BLaER1 treated with 17β-estradiol and CSF1 and Interleukin-3, amounts not matched to agents 10 nM and 100 nM (cell line): ENCODE data around the gene SRPRB.

ENCODE experiments used
- H3K27ac ChIP-seq, 11 experiments: shearing (Covaris generic); formaldehyde crosslinking; 2 replicates each; pipeline ENCODE4 v1.8.1; 2022
- H3K27me3 ChIP-seq, 11 experiments: shearing (Covaris generic); formaldehyde crosslinking; 2 replicates each; pipeline ENCODE4 v1.8.1; 2022
- H3K36me3 ChIP-seq, 11 experiments: shearing (Covaris generic); formaldehyde crosslinking; 2 replicates each; pipeline ENCODE4 v1.8.1; 2022
- H3K4me1 ChIP-seq, 10 experiments: shearing (Covaris generic); formaldehyde crosslinking; 2 replicates each; pipeline ENCODE4 v1.8.1; 2022
- H3K4me2 ChIP-seq, 11 experiments: shearing (Covaris generic); formaldehyde crosslinking; 2 replicates each; pipeline ENCODE4 v1.8.1; 2022
- H3K4me3 ChIP-seq, 10 experiments: shearing (Covaris generic); formaldehyde crosslinking; 2 replicates each; pipeline ENCODE4 v1.8.1; 2022
- H3K9ac ChIP-seq, 11 experiments: shearing (Covaris generic); formaldehyde crosslinking; 2 replicates each; pipeline ENCODE4 v1.8.1; 2022
- H3K9me3 ChIP-seq, 11 experiments: shearing (Covaris generic); formaldehyde crosslinking; replicated peaks in 1 of 11; 2 replicates each; pipeline ENCODE4 v1.8.1; 2022
- H4K20me1 ChIP-seq, 11 experiments: shearing (Covaris generic); formaldehyde crosslinking; 2 replicates each; pipeline ENCODE4 v1.8.1; 2022
- Cebpa-rat ChIP-seq, 11 experiments: shearing (Covaris generic); IDR thresholded peaks; 2 replicates each; pipeline ENCODE4 v1.8.1; 2022

The SRPRB gene

DNA sequence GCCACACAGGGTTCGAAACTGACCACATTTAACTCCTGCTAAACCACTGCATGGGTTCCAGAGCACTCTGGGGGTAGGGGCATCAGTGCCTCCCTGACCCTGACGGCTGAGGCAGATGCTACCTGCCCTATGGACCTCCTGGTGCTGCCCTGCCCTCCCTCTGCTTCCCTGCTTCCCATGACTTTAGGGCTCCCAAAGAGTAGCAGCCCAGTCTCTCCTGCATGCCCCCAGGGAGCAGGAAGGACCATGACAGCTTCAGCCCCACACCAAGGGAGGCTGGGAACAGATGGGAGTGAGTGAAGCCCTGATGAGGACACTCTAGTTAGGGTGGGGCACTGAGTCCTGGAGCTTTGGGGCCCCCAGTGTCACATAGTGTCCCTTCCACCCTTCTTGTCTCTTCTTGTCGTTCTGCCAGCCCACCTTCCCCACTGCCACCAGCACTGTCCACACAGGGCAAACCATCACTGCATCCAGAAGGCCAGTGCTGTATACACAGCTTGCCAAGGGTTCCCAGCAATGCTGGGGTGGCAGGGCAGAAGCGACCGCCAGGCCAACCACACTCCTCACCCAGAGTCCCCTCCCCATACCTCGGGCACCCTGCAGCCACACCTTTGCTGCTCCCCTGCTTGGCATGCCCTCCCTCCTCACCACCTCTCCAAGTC is 31.0 kb downstream of the SRPRB start:
- H3K4me2 ChIP-seq, result no peak overlapping the region
- no peak for TF ChIP-seq Cebpa-rat (IDR thresholded peaks at IDR 0.05)
- no peaks in the 10 kb centered on the region for H3K9me3 ChIP-seq
- H3K4me1 ChIP-seq, result peaks cover 0 to 19% (median 9%) of the 10 kb centered on the region in 10 experiments; a peak in 12 of 20 replicates
- no peaks in the 10 kb centered on the region for H4K20me1 ChIP-seq
- H3K36me3 ChIP-seq, result no peaks in the 10 kb centered on the region
- H3K27me3 ChIP-seq, result no peaks in the 10 kb centered on the region
- H3K4me3 ChIP-seq, result no peak overlapping the region
- H3K27ac ChIP-seq, result no peak overlapping the region
- no peak overlapping the region for H3K9ac ChIP-seq

DNA sequence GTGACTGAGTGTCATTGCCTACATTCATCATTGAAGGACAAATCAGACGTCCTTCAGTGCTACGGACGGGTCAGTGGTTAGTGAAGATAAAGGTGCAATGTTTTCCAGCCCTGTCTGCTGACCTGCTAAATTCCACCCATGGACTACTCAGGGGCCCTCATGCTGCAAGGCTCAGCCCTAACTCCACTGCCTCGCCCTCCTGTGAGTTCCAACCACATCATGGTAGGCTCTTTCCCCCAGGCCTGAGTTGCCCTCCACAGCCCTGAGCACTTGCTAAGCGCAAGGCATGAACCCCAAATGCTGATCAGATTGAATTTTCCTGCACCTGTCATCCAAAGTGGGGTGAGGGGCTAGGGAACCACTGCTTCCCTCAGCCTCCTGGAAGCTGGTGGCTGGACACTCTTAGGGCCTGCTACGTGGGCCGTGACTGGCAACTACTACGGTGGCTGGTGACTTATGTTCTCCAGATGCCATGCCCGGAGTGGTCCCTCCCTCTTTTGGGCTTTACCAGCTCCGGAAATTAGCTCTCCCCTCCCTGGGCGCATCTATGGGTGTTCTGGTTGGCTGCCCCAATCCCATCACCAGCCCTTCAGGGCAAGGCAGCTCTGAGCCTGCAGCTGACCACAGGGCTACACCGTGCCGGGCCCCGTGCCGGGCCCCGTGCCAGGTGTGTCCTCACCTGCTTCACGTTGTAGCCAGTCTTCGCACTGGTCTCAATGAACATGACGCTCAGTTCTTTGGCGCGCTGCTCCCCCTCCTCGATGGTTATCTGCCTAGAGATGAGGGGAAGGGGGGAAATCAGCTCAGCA is 32.1 kb downstream of the SRPRB start:
- H3K36me3 ChIP-seq, result no peaks in the 10 kb centered on the region
- peaks cover 0 to 15% (median 9%) of the 10 kb centered on the region in 10 experiments; a peak in 12 of 20 replicates for H3K4me1 ChIP-seq
- H3K4me3 ChIP-seq, result no peak overlapping the region
- TF ChIP-seq Cebpa-rat (IDR thresholded peaks at IDR 0.05), result no peak
- peak overlapping the region in 8 of 11 experiments; percentile 7 to 52 (median 22); a peak in 10 of 22 replicates for H3K4me2 ChIP-seq
- H3K27me3 ChIP-seq, result no peaks in the 10 kb centered on the region
- H3K9me3 ChIP-seq, result no peaks in the 10 kb centered on the region
- H3K27ac ChIP-seq, result no peak overlapping the region
- H4K20me1 ChIP-seq, result no peaks in the 10 kb centered on the region
- no peak overlapping the region for H3K9ac ChIP-seq

DNA sequence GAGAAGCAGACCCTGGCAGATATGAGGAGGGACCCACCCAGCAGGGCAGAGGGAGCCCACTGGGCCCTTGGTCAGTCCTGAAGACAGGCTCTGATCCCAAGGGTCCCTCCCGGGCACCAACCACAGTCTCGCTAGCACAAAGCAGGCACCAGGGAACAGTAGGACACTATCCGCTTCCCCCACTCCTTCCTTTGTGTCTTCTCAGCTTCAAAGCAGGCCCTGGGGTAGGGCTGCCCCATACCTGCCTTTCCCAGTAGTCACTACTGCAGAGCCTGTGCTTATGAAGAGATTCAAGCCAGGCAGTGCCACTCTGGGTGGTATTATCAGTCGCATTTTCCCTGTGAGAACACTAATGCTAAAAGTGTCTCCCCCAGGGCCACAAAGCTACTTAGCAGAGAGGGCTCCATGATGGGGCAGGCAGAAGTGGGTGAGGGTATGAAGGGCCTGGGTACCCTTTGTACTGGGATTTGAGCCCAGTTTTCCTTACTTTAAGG is 32.7 kb downstream of the SRPRB start:
- Histone ChIP-seq H3K4me1 (peaks cover 0 to 13% (median 9%) of the 10 kb centered on the region in 10 experiments; a peak in 12 of 20 replicates), H3K4me3 (no peak overlapping the region), H3K27ac (no peak overlapping the region), H3K36me3 (no peaks in the 10 kb centered on the region), H3K27me3 (no peaks in the 10 kb centered on the region), H3K9me3 (no peaks in the 10 kb centered on the region), H3K9ac (no peak overlapping the region), H4K20me1 (no peaks in the 10 kb centered on the region), H3K4me2 (peak overlapping the region in 8 of 11 experiments; percentile 7 to 52 (median 22); a peak in 7 of 22 replicates)
- TF ChIP-seq Cebpa-rat (IDR thresholded peaks at IDR 0.05), result no peak

DNA sequence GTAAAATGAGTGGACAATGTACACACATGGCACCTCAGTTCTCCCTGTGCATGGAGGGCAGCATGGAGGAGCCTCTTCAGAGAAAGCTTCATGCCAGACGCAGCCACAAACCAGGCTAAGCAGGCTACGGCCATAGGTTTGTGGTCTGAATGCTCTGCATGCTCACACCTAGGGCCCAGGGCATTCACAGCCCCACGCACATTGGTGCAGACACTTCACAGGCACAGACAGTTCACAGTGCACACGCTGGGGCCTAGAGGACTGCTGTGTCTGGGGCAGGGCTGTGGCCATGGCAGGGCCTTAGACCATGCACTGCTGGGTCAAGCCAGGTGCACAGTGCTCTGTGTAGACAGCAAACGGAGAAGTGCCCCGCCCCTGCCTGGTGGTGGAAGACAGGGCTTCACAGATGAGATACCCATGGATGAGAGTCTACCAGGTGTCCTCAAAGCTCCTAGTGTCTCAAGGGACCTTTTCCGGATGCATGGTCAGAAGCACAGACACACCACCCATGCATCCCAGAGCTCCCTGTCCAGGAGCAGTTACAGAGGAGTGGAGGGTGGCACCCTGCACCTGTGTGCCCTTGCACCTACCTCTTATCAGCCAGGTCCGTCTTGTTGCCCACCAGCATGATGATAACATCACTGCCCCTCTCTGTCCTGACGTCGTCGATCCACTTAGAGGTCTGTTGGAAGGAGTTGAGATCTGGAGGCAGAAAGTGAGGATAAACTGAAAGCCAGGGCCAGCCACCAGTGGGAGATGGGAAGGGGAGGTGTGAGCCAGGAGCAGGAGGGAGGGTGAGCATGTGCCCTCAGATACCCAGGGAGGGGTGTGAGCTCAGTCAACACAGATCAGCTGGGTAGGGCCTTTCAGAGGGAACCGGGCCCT is 33.5 kb downstream of the SRPRB start:
- H3K4me2 ChIP-seq, result no peak overlapping the region

DNA sequence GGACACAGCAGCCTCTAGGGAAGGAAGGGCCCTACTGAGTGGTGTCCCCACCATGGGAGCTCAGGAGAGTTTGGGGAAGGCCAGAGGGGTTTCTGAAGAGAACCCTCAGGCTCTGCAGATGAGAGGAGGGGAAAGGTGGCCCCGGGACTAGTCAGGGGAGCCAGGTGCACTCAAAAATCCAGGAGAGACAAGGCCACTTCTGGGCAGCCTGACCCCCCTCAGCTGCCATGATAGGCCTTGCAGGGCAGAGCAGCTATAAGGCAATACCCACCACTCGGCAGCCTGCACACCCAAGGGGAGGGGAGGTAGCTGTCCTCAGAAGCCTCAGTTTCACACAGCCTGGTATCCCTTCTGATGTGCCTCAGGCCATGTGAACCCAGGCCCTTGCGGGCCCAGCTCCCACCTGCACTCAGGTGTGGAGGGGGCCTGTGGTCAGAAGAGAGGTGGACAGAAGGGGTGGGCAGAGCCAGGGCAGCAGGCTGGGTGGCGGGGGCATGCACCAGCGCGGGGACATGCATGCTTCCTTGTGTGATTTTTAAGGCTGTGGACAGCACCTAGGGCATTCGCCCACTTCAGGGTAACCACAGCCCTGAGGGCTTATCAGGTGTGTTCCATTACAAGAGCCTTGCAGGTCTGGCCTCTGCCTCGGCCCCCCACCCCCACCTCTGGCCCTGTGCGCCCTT is 34.6 kb downstream of the SRPRB start:
- peaks cover 0 to 13% (median 9%) of the 10 kb centered on the region in 10 experiments; a peak in 12 of 20 replicates for H3K4me1 ChIP-seq
- no peaks in the 10 kb centered on the region for H3K36me3 ChIP-seq
- H3K27ac ChIP-seq, result no peak overlapping the region
- no peak for TF ChIP-seq Cebpa-rat (IDR thresholded peaks at IDR 0.05)
- no peak overlapping the region for H3K9ac ChIP-seq
- no peaks in the 10 kb centered on the region for H3K27me3 ChIP-seq
- H3K9me3 ChIP-seq, result peaks cover 0 to 4% (median 0%) of the 10 kb centered on the region in 11 experiments; a peak in 2 of 22 replicates
- no peaks in the 10 kb centered on the region for H4K20me1 ChIP-seq
- H3K4me2 ChIP-seq, result no peak overlapping the region
- no peak overlapping the region for H3K4me3 ChIP-seq

More for the DNA sequence above, 33.5 kb downstream of the SRPRB start:
- H4K20me1 ChIP-seq, result no peaks in the 10 kb centered on the region
- peaks cover 0 to 13% (median 9%) of the 10 kb centered on the region in 10 experiments; a peak in 12 of 20 replicates for H3K4me1 ChIP-seq
- no peaks in the 10 kb centered on the region for H3K9me3 ChIP-seq
- no peaks in the 10 kb centered on the region for H3K36me3 ChIP-seq
- no peak overlapping the region for H3K27ac ChIP-seq
- H3K27me3 ChIP-seq, result no peaks in the 10 kb centered on the region
- no peak overlapping the region for H3K9ac ChIP-seq
- no peak for TF ChIP-seq Cebpa-rat (IDR thresholded peaks at IDR 0.05)
- H3K4me3 ChIP-seq, result no peak overlapping the region

DNA sequence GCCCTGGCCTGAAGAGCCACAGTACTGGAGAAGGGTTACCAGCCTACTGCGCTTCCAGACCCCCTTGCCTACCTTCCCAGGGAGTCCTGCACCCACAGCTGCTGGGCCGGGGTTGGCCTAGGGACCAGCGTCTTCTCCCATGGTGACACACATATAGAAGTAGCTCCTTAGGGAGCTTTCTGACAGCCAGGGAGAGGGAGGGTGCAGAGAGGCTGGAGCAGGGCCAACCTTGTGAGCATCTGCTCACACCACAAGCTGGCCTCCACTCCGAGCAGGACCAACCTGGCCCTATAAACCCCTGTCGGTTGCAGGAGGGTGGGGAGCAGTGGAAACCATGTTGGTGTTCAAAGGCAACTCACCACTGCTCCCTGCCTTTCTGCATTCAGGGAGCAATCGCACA is 35.2 kb downstream of the SRPRB start:
- H3K36me3 ChIP-seq, result no peaks in the 10 kb centered on the region
- H3K27ac ChIP-seq, result no peak overlapping the region
- H3K4me3 ChIP-seq, result no peak overlapping the region
- H3K9me3 ChIP-seq, result peaks cover 0 to 8% (median 0%) of the 10 kb centered on the region in 11 experiments; a peak in 2 of 22 replicates
- TF ChIP-seq Cebpa-rat (IDR thresholded peaks at IDR 0.05), result no peak
- H3K27me3 ChIP-seq, result no peaks in the 10 kb centered on the region
- peaks cover 0 to 13% (median 9%) of the 10 kb centered on the region in 10 experiments; a peak in 12 of 20 replicates for H3K4me1 ChIP-seq
- H3K9ac ChIP-seq, result no peak overlapping the region
- H4K20me1 ChIP-seq, result no peaks in the 10 kb centered on the region
- H3K4me2 ChIP-seq, result no peak overlapping the region

DNA sequence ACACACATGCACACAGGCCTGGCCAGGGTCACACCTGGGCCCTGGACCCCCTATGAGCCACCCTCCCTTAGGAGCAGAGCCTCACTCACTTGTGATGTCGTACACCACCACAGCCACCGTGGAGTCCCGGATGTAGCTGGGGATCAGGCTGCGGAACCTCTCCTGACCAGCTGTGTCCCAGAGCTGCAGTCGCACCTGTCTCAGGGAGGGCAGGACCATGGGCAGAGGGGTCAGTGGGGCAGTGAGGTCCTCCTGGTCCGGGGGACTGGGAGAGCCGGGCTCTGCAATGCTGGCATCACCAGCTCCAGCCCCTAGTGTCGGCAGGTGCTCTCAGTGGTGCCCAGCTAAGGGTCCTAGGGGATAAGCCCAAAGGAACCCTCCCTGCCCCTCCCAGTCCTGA is 35.6 kb downstream of the SRPRB start:
- Histone ChIP-seq H3K27ac (no peak overlapping the region), H4K20me1 (no peaks in the 10 kb centered on the region), H3K27me3 (no peaks in the 10 kb centered on the region), H3K9ac (no peak overlapping the region), H3K4me1 (peaks cover 0 to 13% (median 9%) of the 10 kb centered on the region in 10 experiments; a peak in 12 of 20 replicates), H3K4me3 (no peak overlapping the region), H3K36me3 (no peaks in the 10 kb centered on the region), H3K4me2 (no peak overlapping the region), H3K9me3 (peaks cover 0 to 8% (median 0%) of the 10 kb centered on the region in 11 experiments; a peak in 2 of 22 replicates)
- no peak for TF ChIP-seq Cebpa-rat (IDR thresholded peaks at IDR 0.05)

DNA sequence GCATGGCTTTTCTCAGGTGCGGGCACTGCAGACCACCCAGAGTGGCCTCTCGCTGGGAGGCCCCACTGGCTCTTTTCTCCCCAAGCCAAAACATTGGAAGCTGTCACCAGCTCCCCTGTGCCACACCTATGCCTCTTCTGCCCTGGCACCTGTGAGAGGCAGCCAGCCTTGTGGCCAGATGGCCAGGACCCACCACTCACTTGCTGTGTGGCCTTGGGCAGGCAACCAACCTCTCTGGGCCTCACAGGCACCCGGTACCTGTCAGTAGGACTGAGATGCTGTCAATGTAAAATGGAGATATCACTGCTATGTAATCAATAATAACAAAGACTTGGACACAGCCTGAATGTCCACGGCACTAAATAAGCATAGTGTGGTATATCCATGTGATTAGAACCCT is 36.5 kb downstream of the SRPRB start:
- H4K20me1 ChIP-seq, result no peaks in the 10 kb centered on the region
- no peak overlapping the region for H3K4me2 ChIP-seq
- no peak overlapping the region for H3K4me3 ChIP-seq
- H3K9me3 ChIP-seq, result peaks cover 0 to 8% (median 0%) of the 10 kb centered on the region in 11 experiments; a peak in 2 of 22 replicates
- peaks cover 0 to 13% (median 9%) of the 10 kb centered on the region in 10 experiments; a peak in 12 of 20 replicates for H3K4me1 ChIP-seq
- H3K27me3 ChIP-seq, result no peaks in the 10 kb centered on the region
- no peaks in the 10 kb centered on the region for H3K36me3 ChIP-seq
- H3K9ac ChIP-seq, result no peak overlapping the region
- H3K27ac ChIP-seq, result no peak overlapping the region
- TF ChIP-seq Cebpa-rat (IDR thresholded peaks at IDR 0.05), result no peak
